Fibroblast of lung (primary cell): ENCODE results near the gene LGALS7.

Experiments
- CTCF ChIP-seq, 2 donors: IDR thresholded peaks in 1 of 2; conservative IDR thresholded peaks in 1 of 2; 1 replicate in 1 of 2; 2 replicates in 1 of 2; pipeline ENCODE4 v1.5.1; 2011 to 2012; ENCODE audit warnings: low read length in 2 of 2, control low read depth in 1 of 2, inconsistent platforms in 1 of 2, low read depth in 1 of 2, mild to moderate bottlenecking in 1 of 2
- EZH2 ChIP-seq: IDR thresholded peaks from 2 replicates; pipeline ENCODE4 v1.5.1; 2012; ENCODE audit warnings: low read length, control low read depth, mild to moderate bottlenecking; ENCODE audit errors: missing control alignments

GRCh38 chr19:38803543-38803942 is 30.2 kb upstream of the LGALS7 start:
- TF ChIP-seq CTCF (conservative IDR thresholded peaks at IDR 0.05 in 1 of 2, IDR thresholded peaks at IDR 0.05 in 1 of 2; ENCODE audit: low read depth in 1 of 2, low read length in 2 of 2) (no peak), EZH2 (no peak)
